SU-DHL-6 (cell line): ENCODE results near the gene LRRC73.

Experiments used
- H2AFZ ChIP-seq: fragments of 200-600 bp; sonication (generic); 2 replicates; pipeline ENCODE4 v1.6.1; 2014; ENCODE audit warnings: low read depth, mild to moderate bottlenecking, moderate library complexity, mixed read lengths, antibody characterized with exemption, low read length; ENCODE audit not compliant: severe bottlenecking
- H3F3A ChIP-seq: fragments of 200-600 bp; shearing (Covaris generic); 2 replicates; pipeline ENCODE4 v1.6.0; 2016; ENCODE audit warnings: antibody characterized with exemption, mild to moderate bottlenecking; ENCODE audit not compliant: insufficient read depth
- H3K27ac ChIP-seq: fragments of 200-600 bp; sonication (generic); 2 replicates; pipeline ENCODE4 v1.5.1; 2016; ENCODE audit warnings: low read depth, mild to moderate bottlenecking, low read length, moderate library complexity, mixed read lengths
- H3K27me3 ChIP-seq: fragments of 200-600 bp; sonication (generic), shearing (Covaris generic); 2 replicates; pipeline ENCODE4 v1.6.0; 2014; ENCODE audit warnings: mild to moderate bottlenecking, low read length
- H3K36me3 ChIP-seq: fragments of 200-600 bp; sonication (generic); 2 replicates; pipeline ENCODE4 v1.6.1; 2014; ENCODE audit warnings: mild to moderate bottlenecking, low read length, mixed read lengths
- H3K4me2 ChIP-seq: fragments of 300-600, 200-600 bp; shearing (Covaris generic), sonication (generic); 2 replicates; pipeline ENCODE4 v1.6.0; 2014; ENCODE audit warnings: low read length, low read depth, mild to moderate bottlenecking; ENCODE audit not compliant: poor library complexity, severe bottlenecking
- H3K4me3 ChIP-seq: fragments of 200-600 bp; sonication (generic); 2 replicates; pipeline ENCODE4 v1.5.1; 2014; ENCODE audit warnings: antibody characterized with exemption, low read length, mild to moderate bottlenecking, mixed read lengths; ENCODE audit not compliant: insufficient read depth, poor library complexity, severe bottlenecking
- H3K79me2 ChIP-seq: fragments of 200-600 bp; sonication (generic); 2 replicates; pipeline ENCODE4 v1.6.1; 2014; ENCODE audit warnings: mild to moderate bottlenecking, low read length, moderate library complexity; ENCODE audit not compliant: insufficient read depth
- H3K9ac ChIP-seq: fragments of 200-600 bp; sonication (generic); 2 replicates; pipeline ENCODE4 v1.7.0; 2014; ENCODE audit warnings: mild to moderate bottlenecking, low read length
- H3K9me2 ChIP-seq: fragments of 200-600 bp; sonication (generic); replicated peaks from 2 replicates; pipeline ENCODE4 v1.6.1; 2014; ENCODE audit warnings: low read length; ENCODE audit not compliant: insufficient read depth
- H3K9me3 ChIP-seq: fragments of 200-600 bp; sonication (generic); 2 replicates; pipeline ENCODE4 v1.6.1; 2014; ENCODE audit warnings: low read length, mixed read lengths; ENCODE audit not compliant: insufficient read depth
- H4K20me1 ChIP-seq: fragments of 200-600 bp; sonication (generic); 2 replicates; pipeline ENCODE4 v1.6.1; 2014; ENCODE audit warnings: low read depth, mild to moderate bottlenecking, antibody characterized with exemption, low read length, moderate library complexity, mixed read lengths
- CTCF ChIP-seq: fragments of 200-600 bp; sonication (generic); IDR thresholded peaks from one replicate; pipeline ENCODE4 v1.5.1; 2017; ENCODE audit warnings: antibody characterized with exemption, mild to moderate bottlenecking, low read length, moderate library complexity; ENCODE audit not compliant: insufficient read depth, poor library complexity, severe bottlenecking
- EZH2phosphoT487 ChIP-seq: fragments of 200-600 bp; sonication (generic), shearing (Covaris generic); conservative IDR thresholded peaks from 2 replicates; pipeline ENCODE4 v1.6.1; 2018; ENCODE audit warnings: mild to moderate bottlenecking, antibody characterized with exemption, low read length, moderate library complexity, mixed read lengths

LRRC73 gene

GRCh38 chr6:43481075-43481474, 29.1 kb downstream of the LRRC73 start:
- Histone ChIP-seq H3K9me3 (no peaks in the 10 kb centered on the region), H3K27ac (no peak overlapping the region), H2AFZ (no peak overlapping the region), H3K9me2 (no peaks in the 10 kb centered on the region), H3K4me2 (peak overlapping the region; percentile 0), H3F3A (peaks cover 8% of the 10 kb centered on the region; the same call in 1 of the 2 replicates), H3K79me2 (peaks cover 28% of the 10 kb centered on the region), H3K9ac (no peak overlapping the region), H4K20me1 (0 out of 2 replicates have a peak, but pooled peaks cover 3% of the 10 kb centered on the region), H3K27me3 (no peaks in the 10 kb centered on the region), H3K36me3 (no peaks in the 10 kb centered on the region), H3K4me3 (no peak overlapping the region)
- TF ChIP-seq EZH2phosphoT487 (no peak), CTCF (no peak)

DNA sequence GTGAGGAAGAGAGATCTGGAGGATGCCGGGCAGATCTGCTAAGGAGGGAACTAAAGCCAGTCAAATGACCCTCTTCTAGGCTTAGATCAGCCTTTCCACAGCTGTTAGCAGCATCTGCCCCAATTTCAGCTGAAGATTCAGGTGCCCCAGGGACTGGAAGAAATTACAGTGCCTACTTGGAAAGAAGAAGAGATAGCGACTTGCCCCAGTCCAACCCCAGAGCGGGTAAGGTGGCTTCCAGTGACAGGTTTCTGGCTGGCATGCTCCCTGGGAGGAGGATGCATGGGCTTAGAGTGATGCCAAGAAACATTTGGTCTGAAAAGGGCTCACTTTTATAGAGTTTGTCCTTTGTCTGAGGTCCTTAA, 32.2 kb downstream of the LRRC73 start:
- H2AFZ ChIP-seq: peak overlapping the region; percentile 87
- H3K9me2 ChIP-seq: no peaks in the 10 kb centered on the region
- no peaks in the 10 kb centered on the region for H3K27me3 ChIP-seq
- no peaks in the 10 kb centered on the region for H3K36me3 ChIP-seq
- TF ChIP-seq EZH2phosphoT487 (no peak), CTCF (no peak)
- H3K27ac ChIP-seq: no peak overlapping the region
- peaks cover 8% of the 10 kb centered on the region; the same call in 1 of the 2 replicates for H3F3A ChIP-seq
- H3K9me3 ChIP-seq: no peaks in the 10 kb centered on the region
- H3K4me2 ChIP-seq: peak overlapping the region; percentile 87
- peak overlapping the region; percentile 75 for H3K9ac ChIP-seq
- H3K4me3 ChIP-seq: peak overlapping the region; percentile 69
- H3K79me2 ChIP-seq: peaks cover 28% of the 10 kb centered on the region
- H4K20me1 ChIP-seq: 0 out of 2 replicates have a peak, but pooled peaks cover 3% of the 10 kb centered on the region

- Histone ChIP-seq H3F3A (peaks cover 8% of the 10 kb centered on the region; the same call in 1 of the 2 replicates), H3K36me3 (no peaks in the 10 kb centered on the region), H3K9me3 (no peaks in the 10 kb centered on the region), H3K9me2 (no peaks in the 10 kb centered on the region), H3K9ac (peak within 1 kb of the TSS; percentile 75), H3K27me3 (no peaks in the 10 kb centered on the region), H3K4me2 (peak within 1 kb of the TSS; percentile 87), H4K20me1 (0 out of 2 replicates have a peak, but pooled peaks cover 2% of the 10 kb centered on the region), H3K27ac (no peak within 1 kb of the TSS; the same call in 1 of the 2 replicates), H2AFZ (peak within 1 kb of the TSS; percentile 87), H3K79me2 (peaks cover 25% of the 10 kb centered on the region), H3K4me3 (peak within 1 kb of the TSS; percentile 69)
- TF ChIP-seq CTCF (no peak), EZH2phosphoT487 (no peak)
These were observed 32.7 kb downstream of the LRRC73 start, which contains the start of gene TJAP1 for GRCh38 chr6:43477235-43478007. Gene TJAP1, plus strand, starts transcription at chr6:43477570. Its CDS starts 21,432 bp downstream, at chr6:43499002.
